A673 (cell line): ENCODE measurements around the gene BCAR3.

Experiments
- CTCF ChIP-seq: fragments of 300-800, 200-600 bp; sonication (generic); conservative IDR thresholded peaks from 2 replicates; pipeline ENCODE4 v1.5.1; 2017; ENCODE audit warnings: low read depth, mild to moderate bottlenecking, antibody characterized with exemption, low read length, moderate library complexity, mixed read lengths
- EZH2 ChIP-seq: fragments of 200-600 bp; sonication (generic); IDR thresholded peaks from 2 replicates; pipeline ENCODE4 v1.6.1; 2017; ENCODE audit warnings: borderline replicate concordance, low read depth, mild to moderate bottlenecking, mixed read lengths, antibody characterized with exemption, low read length; ENCODE audit not compliant: poor library complexity, severe bottlenecking

GRCh38 chr1:93581917-93582850 is 99.5 kb downstream of the BCAR3 start:
- TF ChIP-seq EZH2 (no peak), CTCF (no peak)
